Muscle of arm (tissue), 12 donors: Measurements from ENCODE around the gene DYRK2. TPM values are rescaled to one million over a fixed set of nuclear protein-coding genes. Genes with fewer than 3 reads are reported as not detected.
A peak's percentile ranks its signal among the peaks of the same experiment; 100 is the strongest.
"Not testable (repeated sequence)": the region's sequence is repeated elsewhere in the genome, so short reads cannot be mapped to it uniquely, and the experiment has no call there.

Experiments used
- DNase-seq: peaks from one replicate; pipeline ENCODE4 v3.0.0-alpha.2; 2013
- polyA plus RNA-seq, 12 donors: library from polyadenylated mRNA; unstranded; fragments of 120-200 nt; gene quantifications; one replicate each; pipeline ENCODE4 v1.2.1, GENCODE V29; 2013; ENCODE audit not compliant: insufficient read length in 12 of 12

DYRK2 gene
- polyA plus RNA-seq, 12 donors: 44.3 to 100 (median 60.3) TPM; not detected in 1

DNA sequence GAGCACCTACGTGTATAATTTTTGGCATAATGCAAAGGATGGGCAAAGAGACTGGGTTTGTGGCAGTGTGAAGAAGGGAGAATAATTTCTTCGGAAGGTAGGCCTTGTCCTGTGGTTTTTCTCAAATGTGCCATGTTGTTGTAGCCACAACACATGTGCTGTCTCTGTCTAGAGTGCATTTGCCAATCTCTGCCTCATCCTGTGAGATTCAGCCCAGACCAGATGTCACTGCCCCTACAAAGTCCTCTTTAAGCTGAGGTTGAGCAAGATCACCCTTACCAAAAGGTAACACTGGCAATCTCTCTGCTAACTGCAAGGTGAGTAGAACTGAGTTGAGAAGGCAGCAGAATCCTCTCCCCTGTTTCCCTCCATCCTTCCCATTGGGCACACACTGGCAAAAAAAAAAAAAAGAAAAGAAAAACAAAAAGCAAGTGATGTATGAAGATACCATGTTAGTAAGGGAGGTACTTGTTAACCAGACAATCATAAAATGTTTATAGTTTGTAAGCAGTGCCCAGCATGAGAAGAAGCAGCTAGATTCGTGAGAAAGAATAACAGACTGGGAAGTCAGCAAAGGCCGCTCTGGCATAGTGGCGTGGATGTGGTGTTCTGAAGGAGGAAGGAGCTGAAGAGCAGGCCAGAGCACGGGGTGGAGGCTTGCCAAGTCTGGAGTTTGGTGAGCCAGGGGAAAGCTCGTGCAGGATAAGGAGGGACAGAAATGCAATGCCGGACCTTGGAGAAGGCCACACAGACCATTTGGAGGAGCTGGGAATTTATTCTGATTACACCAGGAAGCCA lies 18.9 kb downstream of the DYRK2 start:
- DNase-seq: no peak

DNA sequence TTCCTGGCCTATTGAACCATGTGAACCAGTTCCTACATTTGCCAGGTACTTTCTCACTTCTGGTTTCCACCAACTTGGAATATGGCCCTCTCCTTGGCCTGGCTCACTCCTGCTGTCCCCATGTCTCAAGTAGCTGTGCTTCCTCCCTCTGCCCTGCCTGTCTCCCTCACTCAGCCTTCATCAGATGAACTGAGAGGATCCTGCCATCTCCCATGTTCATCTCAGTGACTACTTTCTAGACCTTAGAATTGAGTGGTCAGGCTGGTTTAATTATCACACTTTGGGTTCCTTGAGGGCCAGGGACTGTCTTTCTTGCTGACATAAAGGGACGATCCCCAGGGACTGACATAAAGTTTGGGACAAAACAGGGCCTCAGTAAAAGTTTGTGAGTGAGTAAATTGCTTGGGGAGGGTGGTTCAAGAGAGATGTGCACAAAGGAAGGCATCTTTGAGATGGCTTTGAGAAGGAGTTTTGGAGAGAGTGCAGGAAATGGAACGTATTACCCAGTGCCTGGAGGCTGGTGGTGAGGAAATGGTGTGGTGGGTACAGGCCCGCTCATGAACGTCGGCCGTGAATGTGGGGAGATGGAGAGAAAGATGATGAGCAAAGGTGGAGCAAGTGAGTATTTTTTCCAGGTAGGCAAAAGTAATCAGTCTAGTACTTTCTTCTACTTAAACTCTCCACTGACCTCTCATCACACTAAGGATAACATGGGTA lies 20.8 kb downstream of the DYRK2 start:
- no peak for DNase-seq

DNA sequence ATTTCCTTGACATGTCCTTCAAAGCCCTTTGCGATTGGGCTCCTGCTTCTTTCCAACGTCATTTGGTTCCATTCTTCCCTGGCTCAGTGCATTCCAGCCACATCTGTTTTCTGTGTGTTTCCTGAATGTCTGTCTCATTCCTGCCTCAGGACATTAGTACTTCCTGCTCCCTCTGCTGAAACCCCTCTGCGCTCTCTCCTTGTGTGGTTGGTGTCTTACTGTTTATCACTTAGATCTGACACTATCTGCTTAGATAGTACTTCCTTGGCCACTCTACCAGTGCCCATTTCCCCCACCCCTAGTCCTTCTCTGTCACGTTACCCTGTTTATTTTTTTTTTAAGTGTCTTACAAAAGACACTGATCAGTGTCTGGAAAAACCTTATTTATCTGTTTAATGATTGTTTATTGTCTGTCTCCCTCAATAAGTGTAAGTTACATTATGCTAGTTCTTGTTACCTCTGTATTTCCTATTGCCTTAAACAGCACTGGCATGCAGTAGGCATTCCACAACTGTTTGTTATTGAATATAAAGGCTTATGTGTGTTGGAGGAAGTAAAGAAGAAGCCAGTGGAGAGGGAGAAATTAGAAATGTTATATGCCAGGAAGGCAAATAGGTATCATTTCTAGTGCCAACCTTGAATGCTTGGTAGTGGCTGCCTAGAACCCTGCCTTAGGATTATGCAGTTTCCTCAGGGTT lies 21.5 kb downstream of the DYRK2 start:
- DNase-seq: no peak

DNA sequence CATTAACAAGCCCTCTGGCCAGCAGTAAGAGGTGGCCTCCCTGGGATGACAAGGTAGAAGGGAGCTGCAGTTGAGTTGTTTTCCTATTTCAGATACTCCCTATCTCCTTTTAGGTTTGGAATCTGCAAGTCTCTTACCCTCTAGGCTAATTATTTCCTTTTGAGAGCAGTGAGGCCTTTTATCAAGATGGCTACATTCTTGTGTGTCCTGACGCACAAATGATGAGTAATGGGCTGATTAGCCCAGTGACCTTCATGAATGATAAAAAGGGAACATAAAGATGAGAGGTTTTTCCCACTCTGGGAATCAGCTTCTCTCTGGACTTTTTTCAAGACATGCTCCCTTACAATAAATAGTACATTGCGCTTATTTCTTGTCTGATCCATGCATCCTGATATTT lies 22.9 kb downstream of the DYRK2 start:
- DNase-seq: no peak

DNA sequence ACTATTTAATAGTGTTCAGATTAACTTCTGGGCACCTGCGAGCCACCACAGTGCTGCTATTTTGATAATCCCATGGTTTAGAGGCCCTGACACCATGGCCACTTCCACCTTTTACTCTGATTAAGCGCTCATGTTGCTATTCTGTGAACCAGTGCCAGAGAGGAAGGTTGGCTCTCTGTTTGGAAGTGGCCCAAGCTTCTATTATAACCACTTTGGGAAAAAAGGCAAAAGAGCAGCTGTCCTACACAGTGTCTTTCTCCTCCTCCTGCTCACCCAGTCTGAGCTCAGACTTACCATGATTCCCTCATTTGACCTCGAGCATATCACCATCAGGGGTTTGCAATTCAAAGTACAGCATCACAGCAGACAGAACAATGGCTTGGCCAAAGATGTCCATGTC lies 23.3 kb downstream of the DYRK2 start:
- no peak for DNase-seq

DNA sequence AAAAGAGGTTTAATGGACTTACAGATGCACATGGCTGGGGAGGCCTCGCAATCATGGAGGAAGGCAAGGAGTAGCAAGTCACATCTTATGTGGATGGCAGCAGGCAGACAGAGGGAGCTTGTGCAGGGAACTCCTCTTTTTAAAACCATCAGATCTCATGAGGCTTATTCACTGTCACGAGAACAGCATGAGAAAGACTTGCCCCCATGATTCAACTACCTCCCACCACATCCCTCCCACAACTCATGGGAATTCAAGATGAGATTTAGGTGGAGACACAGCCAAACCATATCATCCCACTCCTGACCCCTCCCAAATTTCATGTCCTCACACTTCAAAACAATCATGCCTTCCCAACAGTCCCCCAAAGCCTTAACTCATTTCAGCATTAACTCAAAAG lies 24.0 kb downstream of the DYRK2 start:
- DNase-seq: not testable (repeated sequence)

DNA sequence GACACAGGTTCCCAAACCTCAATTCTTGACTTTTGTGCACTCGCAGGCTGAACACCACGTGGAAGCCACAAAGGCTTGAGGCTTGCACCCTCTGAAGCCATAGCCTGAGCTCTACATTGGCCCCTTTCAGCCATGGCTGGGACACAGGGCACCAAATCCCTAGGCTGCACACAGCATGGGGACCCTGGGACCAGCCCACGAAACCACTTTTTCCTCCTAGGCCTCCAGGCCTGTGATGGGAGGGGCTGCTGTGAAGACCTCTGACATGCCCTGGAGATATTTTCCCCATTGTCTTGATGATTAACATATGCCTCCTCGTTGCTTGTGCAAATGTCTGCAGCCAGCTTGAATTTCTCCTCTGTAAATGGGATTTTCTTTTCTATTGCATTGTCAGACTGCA lies 25.0 kb downstream of the DYRK2 start:
- DNase-seq: not testable (repeated sequence)

DNA sequence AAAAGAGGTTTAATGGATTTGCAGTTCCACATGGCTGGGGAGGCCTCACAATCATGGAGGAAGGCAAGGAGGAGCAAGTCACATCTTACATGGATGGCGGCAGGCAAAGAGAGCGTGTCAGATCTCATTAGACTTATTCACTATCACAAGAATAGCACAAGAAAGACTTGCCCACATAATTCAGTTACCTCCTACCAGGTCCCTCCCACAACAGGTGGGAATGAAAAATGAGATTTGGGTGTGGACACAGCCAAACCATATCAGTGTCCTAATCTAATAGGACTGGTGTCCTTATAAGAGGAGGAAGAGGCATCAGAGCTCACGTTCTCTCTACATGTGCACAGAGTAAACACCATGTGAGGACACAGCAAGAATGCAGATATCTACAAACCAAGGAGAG lies 25.9 kb downstream of the DYRK2 start:
- no peak for DNase-seq

DNA sequence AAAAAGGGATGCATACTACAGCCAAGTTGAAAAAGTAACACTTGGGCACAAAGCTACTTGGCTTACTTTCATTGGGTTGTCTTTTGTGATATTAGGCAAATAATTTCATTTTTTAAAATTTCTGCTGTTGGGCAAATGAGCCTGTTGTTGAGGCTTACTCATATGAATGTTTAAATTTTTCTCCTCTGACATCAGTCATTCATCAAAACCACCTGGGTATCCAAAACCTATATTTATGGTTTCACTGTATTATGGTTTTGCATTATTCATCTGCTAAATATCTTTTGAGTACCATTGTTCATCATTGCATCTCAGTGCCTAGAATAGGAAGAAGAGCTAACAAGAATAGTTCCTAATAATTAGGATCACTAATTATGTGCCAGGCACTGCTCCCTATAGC lies 28.1 kb downstream of the DYRK2 start:
- no peak for DNase-seq

DNA sequence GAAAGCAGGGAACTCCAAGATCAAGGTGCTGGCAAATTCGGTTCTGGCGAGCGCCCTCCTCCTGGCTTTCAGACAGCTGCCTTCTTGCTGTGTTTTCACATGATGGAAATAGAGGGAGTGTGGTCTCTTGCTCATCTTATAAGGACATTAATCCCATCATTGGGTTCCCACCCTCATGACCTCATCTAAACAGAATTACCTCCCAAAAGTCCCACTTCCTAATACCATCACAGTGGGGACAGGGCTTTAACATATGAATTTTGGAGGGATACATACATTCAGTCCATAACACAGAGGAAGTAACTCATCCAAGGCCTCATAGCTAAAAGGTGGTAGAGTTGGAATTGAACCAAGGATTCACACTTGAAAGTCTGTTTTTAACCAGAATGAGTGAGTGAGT lies 28.6 kb downstream of the DYRK2 start:
- no peak for DNase-seq

DNA sequence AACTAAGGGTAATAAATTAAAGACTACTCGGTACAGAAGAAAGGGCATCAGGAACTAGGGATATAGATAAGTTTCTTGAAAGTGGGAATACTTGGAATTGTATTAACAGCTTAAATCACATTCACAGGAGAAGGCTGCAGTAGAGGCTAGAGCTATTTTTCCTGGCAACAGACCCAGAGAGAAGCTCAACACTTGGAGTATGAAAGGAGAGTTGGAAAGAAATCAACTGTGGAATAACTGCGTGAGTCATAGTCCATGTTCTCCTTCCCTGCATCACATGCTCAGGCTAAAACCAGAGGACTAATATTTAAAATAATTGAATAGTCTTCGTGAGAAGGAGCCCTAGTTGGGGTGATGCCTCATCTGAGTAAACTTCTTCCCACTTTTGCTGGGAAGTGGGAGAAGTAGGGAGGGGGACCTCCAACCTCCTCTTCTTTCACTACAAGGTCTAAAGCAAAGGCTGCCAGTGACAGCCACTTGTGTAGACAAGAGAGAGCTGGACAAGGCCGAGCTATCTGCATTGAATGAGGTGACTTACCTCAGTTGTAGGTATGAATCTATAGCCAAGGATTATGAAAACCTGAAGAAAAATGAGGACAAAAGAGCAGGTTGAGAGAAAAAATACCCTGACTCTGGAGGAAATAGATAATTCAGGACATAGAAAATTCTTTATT lies 32.7 kb downstream of the DYRK2 start:
- DNase-seq: peak; percentile 87

DNA sequence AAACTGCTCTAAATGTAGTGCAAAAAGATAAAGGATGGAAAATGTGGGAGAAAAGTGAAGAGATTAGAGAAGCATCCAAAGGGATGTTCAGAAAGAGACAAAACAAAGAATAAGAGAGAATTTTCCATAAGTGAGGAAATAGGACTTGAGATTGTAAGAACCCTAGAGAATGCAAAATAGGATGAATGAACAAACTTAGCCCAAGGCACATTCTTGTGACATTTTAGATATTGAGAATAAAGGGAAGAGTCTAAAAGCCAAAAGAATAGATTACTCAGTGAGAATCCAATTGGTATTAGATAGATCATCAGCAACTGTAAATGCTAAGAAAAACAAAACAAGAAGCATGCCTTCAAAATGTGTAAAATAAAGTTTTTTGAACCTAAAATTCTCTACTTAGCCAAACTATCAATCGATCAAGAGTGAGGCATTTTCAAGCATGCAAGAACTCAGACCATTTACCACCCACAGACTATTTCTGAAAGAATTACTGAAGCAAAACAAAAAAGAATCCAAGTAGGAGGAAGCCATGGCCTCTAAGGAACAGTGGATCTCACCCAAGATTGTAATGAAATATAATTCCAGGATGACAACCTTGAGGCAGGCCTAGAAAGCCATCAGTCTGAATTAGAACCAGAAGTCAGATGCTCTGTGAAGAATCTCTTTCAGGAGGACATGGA lies 33.5 kb downstream of the DYRK2 start:
- no peak for DNase-seq

DNA sequence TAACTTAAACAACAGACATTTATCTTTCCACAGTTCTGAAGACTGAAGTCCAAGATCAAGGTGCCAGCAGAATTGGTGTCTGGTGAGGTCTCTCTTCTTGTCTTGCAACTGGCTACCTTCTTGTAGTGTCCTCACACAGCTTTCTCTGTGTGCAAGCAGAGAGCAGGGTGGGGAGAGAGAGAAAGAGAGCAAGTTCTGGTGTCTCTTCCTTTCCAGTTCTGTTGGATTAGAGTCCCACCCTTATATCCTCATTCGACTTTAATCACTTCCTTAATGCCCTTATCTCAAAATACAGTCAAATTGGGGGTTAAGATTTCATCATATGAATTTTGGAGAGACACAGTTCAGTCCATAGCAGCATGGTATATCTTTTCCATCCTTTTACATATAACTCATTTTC lies 40.8 kb downstream of the DYRK2 start:
- DNase-seq: no peak

DNA sequence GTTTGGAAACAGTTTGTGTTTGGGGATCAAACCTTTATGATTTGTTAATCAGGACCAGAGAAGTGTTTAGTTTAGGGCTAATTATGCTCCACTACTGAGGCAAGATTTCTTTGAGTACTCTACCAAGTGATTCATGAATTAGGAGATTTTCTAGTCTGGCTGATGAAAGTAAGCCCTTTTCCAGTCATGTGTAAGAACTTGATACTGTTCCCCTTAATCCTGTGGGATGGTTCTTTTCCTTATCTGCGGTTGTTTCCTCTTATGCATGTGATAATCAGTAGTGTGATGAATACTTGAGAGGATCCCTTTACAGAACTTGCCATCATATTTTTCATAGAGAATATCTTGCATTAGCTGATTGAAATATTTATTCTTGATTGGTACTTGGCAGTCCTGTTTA lies 42.1 kb downstream of the DYRK2 start:
- DNase-seq: no peak

DNA sequence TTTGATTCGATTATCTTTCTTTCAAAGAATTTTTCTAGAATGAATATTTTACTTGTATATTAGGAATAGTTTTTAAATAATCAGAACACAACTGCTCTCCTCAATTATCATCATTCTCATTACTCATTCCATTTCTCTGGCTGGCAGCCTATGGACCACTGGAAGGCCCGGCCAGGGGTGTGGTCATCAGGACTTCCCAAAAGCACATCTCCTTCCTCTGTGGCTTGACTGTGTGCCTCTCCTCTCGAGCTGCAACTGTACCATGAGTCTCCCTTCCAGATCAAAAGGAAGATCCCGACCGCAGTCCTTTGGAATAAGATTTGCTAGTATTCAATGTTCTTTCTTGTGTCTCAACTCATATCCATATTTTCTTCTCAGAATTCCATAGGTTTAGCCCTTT lies 42.7 kb downstream of the DYRK2 start:
- DNase-seq: no peak

DNA sequence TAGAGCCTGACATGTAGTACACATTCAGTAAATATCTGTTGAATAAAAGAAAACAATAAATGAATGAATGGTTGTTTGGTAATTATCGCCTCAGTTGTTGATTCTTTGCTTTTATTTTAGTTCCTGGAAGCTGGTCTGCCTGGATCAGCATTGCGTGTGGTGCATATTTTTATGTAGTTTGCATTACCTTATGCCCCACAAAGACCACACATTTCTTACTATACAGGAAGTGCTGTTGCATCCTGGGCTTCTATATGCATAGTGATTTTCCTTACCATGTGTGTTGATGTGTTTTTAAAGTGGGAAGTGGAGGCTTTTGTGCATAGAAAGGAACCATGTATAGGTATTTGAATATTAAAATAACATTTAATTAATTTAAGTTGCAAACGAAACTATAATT lies 43.6 kb downstream of the DYRK2 start:
- no peak for DNase-seq

DNA sequence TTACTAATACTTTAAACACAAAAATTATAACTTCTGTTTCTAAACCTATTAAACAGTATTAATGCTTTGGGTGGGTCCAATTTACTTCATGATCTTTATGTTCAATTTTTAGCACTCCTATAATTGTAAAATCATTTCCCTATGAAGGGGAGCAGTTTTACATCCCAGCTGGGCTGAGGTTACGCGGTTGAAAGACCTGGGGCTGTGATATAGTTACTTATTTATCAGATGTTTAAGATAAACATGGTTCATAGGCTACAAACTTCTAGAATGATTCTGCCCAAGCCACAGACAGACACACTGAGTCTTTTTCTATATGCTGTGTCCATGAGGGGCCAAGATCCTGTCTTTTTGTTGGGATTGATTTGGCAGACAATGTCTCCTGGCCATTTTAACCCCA lies 44.4 kb downstream of the DYRK2 start:
- DNase-seq: no peak

DNA sequence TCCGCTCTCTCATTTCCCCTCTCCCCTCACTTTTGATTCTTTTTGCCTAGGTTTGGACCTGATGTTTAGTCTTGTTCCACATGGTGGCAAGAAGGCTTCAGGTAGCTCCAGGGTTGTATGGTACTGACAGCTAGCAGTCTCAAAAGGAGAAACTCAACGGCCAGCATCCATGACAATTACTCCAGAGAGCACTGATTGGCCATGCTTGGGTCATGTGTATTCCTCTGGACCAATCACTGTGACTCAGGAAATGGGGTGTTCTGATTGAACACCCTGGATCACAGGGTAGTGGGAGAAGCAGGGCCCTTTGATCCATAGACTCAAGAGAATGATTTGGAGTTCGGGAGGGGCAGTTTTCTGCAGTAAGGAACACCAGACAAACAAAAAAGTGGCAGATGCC lies 45.3 kb downstream of the DYRK2 start:
- no peak for DNase-seq

DNA sequence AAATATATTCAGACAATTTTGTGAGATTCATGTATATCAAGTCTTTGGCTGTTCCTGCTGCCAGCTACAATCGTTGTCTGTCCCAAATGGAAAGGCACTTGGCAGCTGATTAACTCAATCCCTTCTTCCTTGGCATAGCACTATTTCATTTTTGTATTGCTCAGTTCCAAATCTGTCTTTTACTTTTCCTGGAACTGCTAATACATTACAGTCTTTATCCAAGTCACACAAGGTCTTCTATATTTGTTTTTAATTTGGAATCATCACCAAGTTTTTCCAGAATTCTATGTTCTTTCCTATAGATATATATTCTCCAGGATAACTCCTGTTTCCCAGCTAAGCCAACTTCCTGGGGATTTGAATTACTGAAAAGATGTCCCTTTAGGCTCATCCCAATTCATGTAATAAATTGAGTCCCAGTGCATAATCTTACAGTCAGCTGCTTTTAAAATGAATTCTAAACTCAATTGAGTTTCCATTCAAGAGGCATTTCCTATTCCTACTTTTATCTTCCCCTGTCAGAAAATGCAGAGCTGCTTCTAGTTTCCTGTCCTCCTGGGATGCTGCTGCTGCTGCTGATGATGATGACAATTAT lies 45.9 kb downstream of the DYRK2 start:
- peak; percentile 51 for DNase-seq

DNA sequence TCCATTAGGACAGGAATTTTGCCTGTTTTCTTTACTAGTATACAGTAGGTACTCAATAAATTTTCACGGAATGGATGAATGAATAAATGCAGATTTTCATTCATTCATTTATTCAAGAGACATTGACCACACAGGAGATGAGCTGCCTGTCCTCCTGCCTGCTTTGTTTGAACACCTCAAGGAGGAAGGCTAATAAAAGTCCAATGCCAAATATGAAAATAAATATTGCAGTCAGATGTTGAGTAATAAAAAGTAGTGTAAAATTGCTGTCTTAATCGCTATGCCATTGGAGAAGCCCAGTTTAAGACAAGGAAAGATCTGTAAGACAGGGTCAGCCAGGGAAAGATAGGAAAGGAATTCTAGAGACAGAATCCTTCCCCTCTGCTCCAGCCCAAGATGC lies 47.4 kb downstream of the DYRK2 start:
- no peak for DNase-seq

DNA sequence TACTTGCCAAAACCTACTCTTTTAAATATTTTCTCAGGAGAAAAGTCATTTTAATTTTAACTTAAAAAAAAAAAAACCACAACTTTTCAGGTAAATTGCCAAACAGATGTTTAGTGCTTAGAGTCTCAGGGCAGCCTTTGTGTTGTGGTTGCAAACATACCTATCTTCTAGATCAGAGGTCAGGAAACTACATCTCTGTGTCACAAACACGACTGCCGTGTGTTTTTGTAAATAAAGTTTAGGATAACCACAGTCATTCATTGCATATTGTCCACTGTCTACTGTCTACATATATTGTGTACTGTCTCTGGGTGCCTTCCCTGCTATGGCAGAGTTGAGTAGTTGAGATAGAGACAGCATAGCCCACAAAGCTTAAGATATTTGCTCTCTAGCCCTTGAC lies 48.9 kb downstream of the DYRK2 start:
- DNase-seq: no peak
